ENCODE data around the gene ALK.

ALK gene

GRCh38 chr2:29209551-29209950 lies 711.8 kb downstream of the ALK start:
- no peak for DNase-seq (ENCODE audit: low spot score in 2 of 2)
- Mint-ChIP-seq H3K4me1 (peaks cover 6% of the 10 kb centered on the region), H3K4me3 (no peak overlapping the region), H3K27ac (no peak overlapping the region), H3K36me3 (no peaks in the 10 kb centered on the region), H3K9me3 (no peaks in the 10 kb centered on the region)
- no peak for ATAC-seq

DNA sequence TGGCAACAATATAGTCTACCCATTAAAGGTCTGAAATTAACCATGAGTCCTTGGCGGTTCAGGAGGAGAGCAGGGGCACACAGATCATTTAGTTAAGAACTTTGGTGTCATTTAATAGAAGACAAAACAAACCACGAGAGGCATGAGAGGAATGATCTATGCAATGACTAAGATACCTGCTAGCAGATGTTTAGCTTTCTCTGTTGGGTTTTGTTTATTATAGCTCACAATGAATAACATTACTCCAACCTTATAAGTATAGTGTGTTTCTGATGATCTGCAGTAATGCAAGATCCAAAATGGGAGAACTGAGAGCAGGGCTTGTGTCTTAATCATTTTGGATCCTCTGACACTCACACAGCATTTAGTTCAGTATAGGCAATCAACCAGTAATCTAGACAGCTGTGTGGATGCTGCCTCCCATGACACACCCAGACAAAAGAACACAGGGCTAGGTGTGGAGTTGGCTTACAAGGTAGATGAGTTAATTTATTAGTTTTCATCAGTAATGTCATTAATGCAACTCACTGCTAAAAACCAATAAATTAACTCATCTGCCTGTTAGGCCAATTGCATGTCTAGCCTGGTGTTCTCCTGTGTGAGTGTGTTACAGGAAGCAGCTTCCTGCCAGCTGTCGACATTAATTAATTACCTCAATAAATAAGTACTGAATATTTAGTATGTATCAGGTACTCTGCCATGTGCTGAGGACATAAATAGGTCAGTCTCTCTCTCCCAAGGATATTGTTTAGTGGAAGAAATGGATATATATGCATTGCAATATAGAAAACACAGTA lies 713.8 kb downstream of the ALK start:
- Mint-ChIP-seq H3K36me3 (no peaks in the 10 kb centered on the region), H3K9me3 (no peaks in the 10 kb centered on the region), H3K4me1 (no peaks in the 10 kb centered on the region), H3K4me3 (no peak overlapping the region), H3K27ac (no peak overlapping the region)
- no peak for DNase-seq (ENCODE audit: low spot score in 2 of 2)
- ATAC-seq, result no peak

- H3K9me3 Mint-ChIP-seq, result no peaks in the 10 kb centered on the region
Observed at GRCh38 chr2:29206941-29207340, 714.4 kb downstream of the ALK start.

GRCh38 chr2:29202819-29203495 lies 718.4 kb downstream of the ALK start:
- no peak for DNase-seq (ENCODE audit: low spot score in 2 of 2)
- Mint-ChIP-seq H3K4me3 (no peak overlapping the region), H3K27ac (no peak overlapping the region), H3K36me3 (no peaks in the 10 kb centered on the region), H3K9me3 (no peaks in the 10 kb centered on the region), H3K4me1 (no peaks in the 10 kb centered on the region)
- ATAC-seq, result no peak

More at GRCh38 chr2:29206941-29207340, 714.4 kb downstream of the ALK start:
- Mint-ChIP-seq H3K36me3 (no peaks in the 10 kb centered on the region), H3K4me3 (no peak overlapping the region), H3K27ac (no peak overlapping the region), H3K4me1 (no peaks in the 10 kb centered on the region)
- no peak for DNase-seq (ENCODE audit: low spot score in 2 of 2)
- ATAC-seq, result no peak

GRCh38 chr2:29201979-29202378 lies 719.4 kb downstream of the ALK start:
- no peak overlapping the region for H3K4me3 Mint-ChIP-seq
- ATAC-seq, result no peak
- peak overlapping the region; percentile 33 for H3K27ac Mint-ChIP-seq
- no peaks in the 10 kb centered on the region for H3K4me1 Mint-ChIP-seq
- DNase-seq (ENCODE audit: low spot score in 2 of 2), result no peak
- H3K36me3 Mint-ChIP-seq, result no peaks in the 10 kb centered on the region
- no peaks in the 10 kb centered on the region for H3K9me3 Mint-ChIP-seq

DNA sequence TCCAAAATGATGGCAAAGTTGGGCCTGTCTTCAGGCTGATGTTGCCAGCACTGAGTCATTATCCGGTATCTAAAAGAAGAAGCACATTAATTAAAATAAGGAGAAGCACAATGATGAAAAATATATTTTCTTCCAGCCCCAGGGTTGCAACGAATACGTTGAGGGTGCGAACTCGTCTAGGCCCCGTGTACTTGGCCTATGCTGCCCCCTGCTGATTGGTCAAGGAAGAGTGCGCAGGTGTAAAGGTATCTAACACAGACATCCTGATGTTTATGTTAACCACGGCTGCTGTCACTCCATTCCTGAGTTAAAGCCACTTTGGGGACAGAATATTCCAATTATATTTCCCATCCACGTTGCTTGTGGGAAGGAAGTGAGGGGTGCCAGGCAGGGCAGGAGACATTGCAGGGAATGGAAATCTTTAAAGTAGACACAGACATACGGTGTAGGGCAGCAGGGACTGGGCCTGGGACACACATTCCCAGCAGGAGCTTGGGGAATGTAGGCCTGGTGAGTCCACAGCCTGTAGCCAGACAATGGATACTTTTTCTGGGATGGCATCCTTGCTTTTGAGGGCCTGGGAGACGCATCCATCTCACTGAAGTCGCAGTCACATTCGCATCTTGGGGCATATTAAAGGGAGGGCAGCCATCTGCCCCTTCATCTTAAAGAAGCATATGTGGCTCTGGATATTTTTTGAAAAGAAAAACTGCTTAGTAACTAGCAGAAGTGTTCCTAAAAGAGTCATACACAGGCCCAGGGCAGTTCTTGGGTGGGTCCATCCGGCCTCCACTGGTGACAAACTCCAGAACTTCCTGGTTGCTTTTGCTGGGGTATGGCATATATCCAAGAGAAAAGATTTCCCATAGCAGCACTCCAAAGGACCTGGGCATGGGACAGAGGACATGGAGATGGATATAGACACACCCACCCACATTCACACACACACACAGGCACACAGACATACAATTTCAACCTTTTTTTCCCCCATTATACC lies 724.3 kb downstream of the ALK start:
- H3K9me3 Mint-ChIP-seq, result no peaks in the 10 kb centered on the region
- no peaks in the 10 kb centered on the region for H3K36me3 Mint-ChIP-seq
- peak overlapping the region; percentile 27 for H3K27ac Mint-ChIP-seq
- DNase-seq (ENCODE audit: low spot score in 2 of 2), result peak; percentile 67 to 87
- H3K4me3 Mint-ChIP-seq, result no peak overlapping the region
- H3K4me1 Mint-ChIP-seq, result no peaks in the 10 kb centered on the region
- peak; percentile 85 for ATAC-seq

DNA sequence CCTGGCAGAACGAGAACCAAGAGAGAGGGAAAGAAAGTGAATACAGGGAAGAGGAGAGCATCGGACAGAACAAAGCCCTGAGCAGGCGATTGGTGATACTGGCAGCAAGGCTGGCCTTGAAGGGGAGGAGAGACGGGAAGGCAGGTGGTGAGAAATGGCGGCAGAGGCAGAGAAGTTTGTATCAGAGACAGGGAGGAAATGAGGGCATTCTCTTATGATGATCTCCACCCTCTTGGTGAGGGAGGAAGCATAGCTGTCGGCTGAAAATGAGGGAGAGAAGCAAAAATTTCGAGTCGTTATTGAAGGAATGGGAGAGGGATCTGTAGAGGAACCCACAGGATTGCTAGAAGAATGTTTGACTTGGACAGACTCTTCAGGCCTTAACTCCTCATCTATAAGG lies 725.6 kb downstream of the ALK start:
- Mint-ChIP-seq H3K36me3 (no peaks in the 10 kb centered on the region), H3K27ac (no peak overlapping the region), H3K4me1 (no peaks in the 10 kb centered on the region), H3K4me3 (no peak overlapping the region), H3K9me3 (no peaks in the 10 kb centered on the region)
- DNase-seq (ENCODE audit: low spot score in 2 of 2), result no peak
- no peak for ATAC-seq

GRCh38 chr2:29193681-29194080 lies 727.7 kb downstream of the ALK start:
- Mint-ChIP-seq H3K4me3 (no peak overlapping the region), H3K9me3 (no peaks in the 10 kb centered on the region)

GRCh38 chr2:29193111-29193510 lies 728.3 kb downstream of the ALK start:
- no peaks in the 10 kb centered on the region for H3K9me3 Mint-ChIP-seq
- H3K4me1 Mint-ChIP-seq, result no peaks in the 10 kb centered on the region
- ATAC-seq, result no peak
- H3K4me3 Mint-ChIP-seq, result no peak overlapping the region
- no peak for DNase-seq (ENCODE audit: low spot score in 2 of 2)
- H3K27ac Mint-ChIP-seq, result no peak overlapping the region
- no peaks in the 10 kb centered on the region for H3K36me3 Mint-ChIP-seq

More at GRCh38 chr2:29193681-29194080, 727.7 kb downstream of the ALK start:
- Mint-ChIP-seq H3K27ac (no peak overlapping the region), H3K4me1 (no peaks in the 10 kb centered on the region), H3K36me3 (no peaks in the 10 kb centered on the region)
- ATAC-seq, result no peak
- DNase-seq (ENCODE audit: low spot score in 2 of 2), result no peak

GRCh38 chr2:29192526-29192925 lies 728.9 kb downstream of the ALK start:
- no peaks in the 10 kb centered on the region for H3K4me1 Mint-ChIP-seq

DNA sequence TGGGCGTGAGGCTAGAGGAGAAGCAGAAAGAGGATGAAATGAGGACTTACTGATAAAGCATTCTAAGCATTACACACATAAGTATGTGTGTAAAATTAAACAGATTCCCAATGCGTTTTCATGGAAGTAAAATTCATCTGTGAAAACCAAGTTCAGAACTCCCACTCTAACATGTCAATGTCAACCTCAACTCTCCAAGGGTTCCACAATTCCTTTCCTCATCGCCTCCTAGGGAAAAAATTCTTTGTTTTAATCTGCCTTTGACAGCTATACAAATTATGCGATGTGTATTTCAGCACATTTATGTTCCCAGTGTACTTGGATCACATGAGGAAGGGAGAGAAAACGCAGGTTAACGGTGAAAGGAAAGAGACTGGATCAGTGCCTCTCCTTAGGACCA lies 729.6 kb downstream of the ALK start:
- H3K36me3 Mint-ChIP-seq, result no peaks in the 10 kb centered on the region
- DNase-seq (ENCODE audit: low spot score in 2 of 2) (no peak), ATAC-seq (no peak)
- H3K27ac Mint-ChIP-seq, result no peak overlapping the region
- no peaks in the 10 kb centered on the region for H3K4me1 Mint-ChIP-seq
- H3K4me3 Mint-ChIP-seq, result no peak overlapping the region
- peaks cover 2% of the 10 kb centered on the region for H3K9me3 Mint-ChIP-seq

More at GRCh38 chr2:29192526-29192925, 728.9 kb downstream of the ALK start:
- Mint-ChIP-seq H3K9me3 (peaks cover 2% of the 10 kb centered on the region), H3K4me3 (no peak overlapping the region), H3K27ac (no peak overlapping the region), H3K36me3 (no peaks in the 10 kb centered on the region)
- DNase-seq (ENCODE audit: low spot score in 2 of 2) (no peak), ATAC-seq (no peak)

GRCh38 chr2:29189052-29189451 lies 732.3 kb downstream of the ALK start:
- ATAC-seq, result no peak

GRCh38 chr2:29187926-29188325 lies 733.5 kb downstream of the ALK start:
- Mint-ChIP-seq H3K4me1 (no peaks in the 10 kb centered on the region), H3K4me3 (no peak overlapping the region), H3K9me3 (peaks cover 2% of the 10 kb centered on the region), H3K36me3 (peaks cover 9% of the 10 kb centered on the region), H3K27ac (no peak overlapping the region)
- no peak for DNase-seq (ENCODE audit: low spot score in 2 of 2)
- no peak for ATAC-seq

More at GRCh38 chr2:29189052-29189451, 732.3 kb downstream of the ALK start:
- Mint-ChIP-seq H3K4me3 (no peak overlapping the region), H3K36me3 (peaks cover 6% of the 10 kb centered on the region), H3K9me3 (peaks cover 2% of the 10 kb centered on the region), H3K4me1 (no peaks in the 10 kb centered on the region), H3K27ac (no peak overlapping the region)
- DNase-seq (ENCODE audit: low spot score in 2 of 2), result no peak

DNA sequence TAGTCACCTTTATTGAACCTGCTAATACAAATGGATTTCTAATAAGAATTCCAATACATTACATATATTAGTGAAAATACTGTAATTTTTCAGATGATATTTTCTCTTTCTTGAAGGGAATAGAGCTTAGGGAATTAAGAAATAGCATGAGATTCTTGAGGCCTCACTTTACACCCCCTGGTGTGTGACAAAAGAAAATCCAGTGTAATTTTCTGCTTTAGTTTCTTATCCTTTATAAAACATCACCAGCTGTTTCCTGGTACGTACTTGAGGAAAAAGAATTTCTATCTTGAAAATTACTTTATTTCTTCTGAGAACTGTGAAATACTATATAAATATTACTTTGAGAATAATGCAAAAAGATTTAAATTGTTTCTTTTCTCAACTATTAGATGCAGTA lies 734.6 kb downstream of the ALK start:
- no peak overlapping the region for H3K4me3 Mint-ChIP-seq
- no peak for ATAC-seq
- peaks cover 20% of the 10 kb centered on the region for H3K36me3 Mint-ChIP-seq
- DNase-seq (ENCODE audit: low spot score in 2 of 2), result no peak
- no peak overlapping the region for H3K27ac Mint-ChIP-seq
- peaks cover 2% of the 10 kb centered on the region for H3K9me3 Mint-ChIP-seq
- no peaks in the 10 kb centered on the region for H3K4me1 Mint-ChIP-seq

DNA sequence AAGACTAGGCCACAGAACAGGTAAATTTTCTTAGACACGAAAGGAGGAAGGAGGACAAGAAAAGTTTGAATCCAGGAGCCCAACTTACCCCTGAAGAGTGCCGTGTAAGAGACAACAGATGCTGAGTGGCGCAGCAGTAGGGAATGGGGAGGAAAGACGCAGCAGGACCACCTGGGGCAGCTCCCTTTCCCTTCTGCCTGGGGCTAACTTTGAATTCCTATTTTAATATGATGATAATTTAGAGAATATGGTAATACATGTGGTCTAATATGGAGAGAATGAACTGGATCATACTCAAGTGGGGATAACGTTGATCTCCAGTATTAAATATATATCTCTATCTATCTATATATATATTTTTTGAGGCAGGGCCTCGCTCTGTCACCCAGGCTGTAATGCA lies 736.9 kb downstream of the ALK start:
- H3K4me1 Mint-ChIP-seq, result no peaks in the 10 kb centered on the region
- ATAC-seq (no peak), DNase-seq (ENCODE audit: low spot score in 2 of 2) (no peak)
- no peak overlapping the region for H3K27ac Mint-ChIP-seq
- no peak overlapping the region for H3K4me3 Mint-ChIP-seq
- H3K36me3 Mint-ChIP-seq, result peaks cover 39% of the 10 kb centered on the region
- peaks cover 2% of the 10 kb centered on the region for H3K9me3 Mint-ChIP-seq

All from stimulated activated effector memory CD8-positive, alpha-beta T cell treated with anti-CD3 and anti-CD28 coated beads, Interleukin-12 subunit alpha, Interleukin-12 subunit beta, amount 100 ng/mL, for 72 hours (primary cell).